HK-2 (cell line): Measurements from ENCODE around the gene ARAP3.
"Not testable (repeated sequence)": the region's sequence is repeated elsewhere in the genome, so short reads cannot be mapped to it uniquely, and the experiment has no call there.

ENCODE experiments used
- DNase-seq: peaks from one replicate; pipeline ENCODE4 v3.0.0-alpha.2; 2018; ENCODE audit not compliant: unreplicated experiment

ARAP3 gene, protein sequence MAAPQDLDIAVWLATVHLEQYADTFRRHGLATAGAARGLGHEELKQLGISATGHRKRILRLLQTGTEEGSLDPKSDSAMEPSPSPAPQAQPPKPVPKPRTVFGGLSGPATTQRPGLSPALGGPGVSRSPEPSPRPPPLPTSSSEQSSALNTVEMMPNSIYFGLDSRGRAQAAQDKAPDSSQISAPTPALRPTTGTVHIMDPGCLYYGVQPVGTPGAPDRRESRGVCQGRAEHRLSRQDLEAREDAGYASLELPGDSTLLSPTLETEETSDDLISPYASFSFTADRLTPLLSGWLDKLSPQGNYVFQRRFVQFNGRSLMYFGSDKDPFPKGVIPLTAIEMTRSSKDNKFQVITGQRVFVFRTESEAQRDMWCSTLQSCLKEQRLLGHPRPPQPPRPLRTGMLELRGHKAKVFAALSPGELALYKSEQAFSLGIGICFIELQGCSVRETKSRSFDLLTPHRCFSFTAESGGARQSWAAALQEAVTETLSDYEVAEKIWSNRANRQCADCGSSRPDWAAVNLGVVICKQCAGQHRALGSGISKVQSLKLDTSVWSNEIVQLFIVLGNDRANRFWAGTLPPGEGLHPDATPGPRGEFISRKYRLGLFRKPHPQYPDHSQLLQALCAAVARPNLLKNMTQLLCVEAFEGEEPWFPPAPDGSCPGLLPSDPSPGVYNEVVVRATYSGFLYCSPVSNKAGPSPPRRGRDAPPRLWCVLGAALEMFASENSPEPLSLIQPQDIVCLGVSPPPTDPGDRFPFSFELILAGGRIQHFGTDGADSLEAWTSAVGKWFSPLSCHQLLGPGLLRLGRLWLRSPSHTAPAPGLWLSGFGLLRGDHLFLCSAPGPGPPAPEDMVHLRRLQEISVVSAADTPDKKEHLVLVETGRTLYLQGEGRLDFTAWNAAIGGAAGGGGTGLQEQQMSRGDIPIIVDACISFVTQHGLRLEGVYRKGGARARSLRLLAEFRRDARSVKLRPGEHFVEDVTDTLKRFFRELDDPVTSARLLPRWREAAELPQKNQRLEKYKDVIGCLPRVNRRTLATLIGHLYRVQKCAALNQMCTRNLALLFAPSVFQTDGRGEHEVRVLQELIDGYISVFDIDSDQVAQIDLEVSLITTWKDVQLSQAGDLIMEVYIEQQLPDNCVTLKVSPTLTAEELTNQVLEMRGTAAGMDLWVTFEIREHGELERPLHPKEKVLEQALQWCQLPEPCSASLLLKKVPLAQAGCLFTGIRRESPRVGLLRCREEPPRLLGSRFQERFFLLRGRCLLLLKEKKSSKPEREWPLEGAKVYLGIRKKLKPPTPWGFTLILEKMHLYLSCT (N-terminal part only)

DNA sequence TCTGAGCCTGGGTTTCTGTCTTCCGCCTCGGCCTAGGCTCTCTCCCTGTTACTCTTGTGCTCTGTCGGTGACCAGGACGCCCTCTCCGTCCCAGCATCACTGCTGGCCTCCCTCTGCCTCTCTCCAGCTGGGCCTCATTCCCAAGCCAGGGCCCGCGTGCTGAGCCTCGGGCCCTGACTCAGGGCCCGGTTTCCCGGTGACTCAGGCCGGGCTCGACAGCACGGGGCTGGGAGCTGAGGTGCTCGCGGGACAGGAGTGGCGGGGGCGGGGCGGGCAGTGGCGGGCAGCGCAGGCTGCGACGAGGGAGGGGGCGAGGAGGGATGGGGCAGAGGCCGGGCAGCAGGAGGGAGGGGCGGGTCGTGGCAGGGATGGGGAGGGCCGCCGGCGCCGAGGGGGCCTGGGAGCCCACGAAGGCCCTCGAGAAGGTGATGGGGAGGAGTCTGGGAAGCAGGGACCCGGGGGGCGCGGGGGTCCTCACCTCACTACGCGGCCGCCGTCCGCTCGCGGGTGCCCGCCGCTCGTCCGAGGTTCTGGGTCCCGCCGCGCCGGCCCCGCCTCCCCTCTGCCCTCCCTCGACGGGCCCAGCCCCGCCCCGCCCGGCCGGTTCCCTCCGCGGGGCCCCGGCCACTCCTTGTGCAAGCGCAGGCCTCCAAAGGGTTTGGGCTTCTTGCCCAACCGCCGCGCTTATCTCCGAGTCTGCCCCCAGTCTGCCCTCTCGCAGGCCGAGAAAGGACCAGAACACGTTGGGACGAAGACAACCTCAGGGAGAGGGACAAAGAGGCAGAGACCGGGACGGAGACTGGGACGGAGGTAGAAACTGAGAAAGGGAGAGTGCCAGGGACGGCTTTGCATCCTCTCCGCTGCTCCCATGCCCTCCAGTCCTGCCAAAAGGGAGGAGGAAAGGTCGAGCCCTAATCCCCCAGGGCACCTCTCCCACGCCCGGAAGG lies at the start of gene ARAP3:
Gene ARAP3, minus strand, starts transcription at position 536 of the 947 bp plus-strand sequence. CDS start 1,744 bp downstream, outside the sequence.
- peak; percentile 84 for DNase-seq

- DNase-seq = no peak
These were observed 47.5 kb upstream of the ARAP3 start for GRCh38 chr5:141729387-141730006.

GRCh38 chr5:141725891-141726290 lies 43.9 kb upstream of the ARAP3 start:
- no peak for DNase-seq

DNA sequence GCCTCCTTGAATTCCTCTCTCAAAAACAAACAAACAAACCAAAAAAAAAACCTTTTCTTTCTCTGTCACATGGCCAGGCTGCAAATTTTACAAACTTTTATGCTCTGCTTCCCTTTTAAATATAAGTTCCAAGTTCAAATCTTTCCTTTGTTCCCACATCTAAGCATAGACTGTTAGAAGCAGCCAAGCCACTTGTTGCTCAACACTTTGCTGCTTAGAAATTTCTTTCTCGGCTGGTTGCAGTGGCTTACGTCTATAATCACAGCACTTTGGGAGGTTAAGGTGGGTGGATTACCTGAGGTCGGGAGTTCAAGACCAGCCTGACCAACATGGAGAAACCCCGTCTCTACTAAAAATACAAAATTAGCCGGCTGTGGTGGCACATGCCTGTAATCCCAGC lies 43.1 kb upstream of the ARAP3 start:
- DNase-seq = not testable (repeated sequence)

DNA sequence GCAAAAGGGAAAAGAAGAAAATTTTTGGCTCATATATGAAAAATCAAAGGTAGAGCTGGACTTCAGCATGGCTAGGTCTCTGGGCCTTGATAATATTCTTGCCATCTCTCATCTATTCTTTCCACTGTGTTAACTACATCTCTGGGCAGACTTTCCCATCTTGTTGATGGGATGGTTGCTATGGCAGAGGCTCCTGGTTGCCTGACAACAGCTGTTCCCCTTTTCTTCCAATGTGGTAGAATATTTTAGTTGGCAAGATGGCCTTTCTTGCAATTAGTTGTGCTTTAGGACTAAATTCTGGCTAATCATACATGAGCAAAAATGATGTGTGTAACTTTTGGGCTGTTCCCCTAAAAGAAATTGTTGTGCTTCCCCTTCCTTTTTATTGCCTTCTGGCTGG lies 40.2 kb upstream of the ARAP3 start:
- no peak for DNase-seq

- no peak for DNase-seq
These were observed 35.0 kb upstream of the ARAP3 start for GRCh38 chr5:141717043-141717442.

GRCh38 chr5:141716468-141716867 lies 34.4 kb upstream of the ARAP3 start:
- no peak for DNase-seq

GRCh38 chr5:141716009-141716408 lies 34.0 kb upstream of the ARAP3 start:
- no peak for DNase-seq

DNA sequence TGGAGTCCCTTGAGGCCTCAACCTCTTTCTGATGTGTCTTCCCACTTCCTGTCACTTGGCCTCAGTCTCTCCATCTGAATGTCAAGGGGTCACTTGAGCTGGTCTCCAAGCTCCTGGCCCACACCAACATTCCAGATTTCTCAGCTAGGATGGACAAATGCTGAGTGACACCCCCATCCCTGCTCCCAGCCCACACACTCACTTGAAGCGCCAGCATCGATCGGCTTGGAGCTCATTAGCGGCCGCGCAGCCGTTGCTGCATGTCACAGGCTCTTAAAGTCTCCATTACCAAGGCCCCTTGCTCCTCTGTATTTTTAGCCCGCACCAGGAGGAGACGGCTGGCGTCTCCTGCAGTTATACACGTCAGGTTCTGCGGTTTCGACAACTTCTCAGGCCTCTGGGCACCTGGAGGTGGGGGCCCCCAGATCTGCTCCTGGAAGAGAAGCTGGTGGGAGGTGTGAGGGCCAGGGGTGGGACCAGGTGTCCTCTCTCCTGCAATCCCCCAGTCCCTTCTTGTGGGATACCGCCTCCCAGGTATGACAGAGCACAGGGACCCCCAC lies 33.4 kb upstream of the ARAP3 start:
- no peak for DNase-seq

DNA sequence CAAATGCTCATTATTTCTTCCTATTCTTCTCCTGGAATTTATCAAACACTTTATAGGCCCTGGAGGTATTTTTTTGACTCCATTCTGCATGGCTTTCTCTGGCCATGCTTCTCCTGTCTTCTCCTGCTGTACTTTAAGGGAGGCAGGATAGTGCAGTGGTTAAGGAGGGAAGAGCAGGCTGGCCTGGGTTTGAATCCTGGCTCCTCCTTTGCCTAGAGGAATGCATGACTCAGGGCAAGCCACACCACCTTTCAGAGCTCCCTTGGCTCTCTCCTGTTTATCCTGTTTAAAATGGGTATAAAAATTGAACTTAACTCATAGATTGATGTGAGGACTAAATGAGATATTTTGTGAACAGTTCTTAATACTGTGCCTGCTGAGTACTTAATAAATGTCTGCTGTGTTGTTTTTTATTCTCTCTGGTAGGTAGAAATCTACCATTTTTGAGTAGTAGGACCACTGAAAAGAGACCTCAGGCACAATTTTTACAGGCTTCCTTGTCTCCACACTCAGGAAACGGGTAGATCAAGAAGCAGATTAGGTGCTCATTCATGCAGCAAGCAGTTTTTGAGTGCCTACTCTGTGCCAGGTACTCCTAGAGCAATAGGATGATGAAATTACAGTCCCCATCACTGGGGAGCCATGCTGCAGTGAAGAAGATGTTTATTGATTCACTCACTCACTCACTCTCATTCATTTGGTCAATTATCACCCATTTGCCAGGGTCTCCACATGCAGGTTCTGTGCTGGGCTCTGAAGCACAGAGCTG lies 32.7 kb upstream of the ARAP3 start:
- DNase-seq = no peak

DNA sequence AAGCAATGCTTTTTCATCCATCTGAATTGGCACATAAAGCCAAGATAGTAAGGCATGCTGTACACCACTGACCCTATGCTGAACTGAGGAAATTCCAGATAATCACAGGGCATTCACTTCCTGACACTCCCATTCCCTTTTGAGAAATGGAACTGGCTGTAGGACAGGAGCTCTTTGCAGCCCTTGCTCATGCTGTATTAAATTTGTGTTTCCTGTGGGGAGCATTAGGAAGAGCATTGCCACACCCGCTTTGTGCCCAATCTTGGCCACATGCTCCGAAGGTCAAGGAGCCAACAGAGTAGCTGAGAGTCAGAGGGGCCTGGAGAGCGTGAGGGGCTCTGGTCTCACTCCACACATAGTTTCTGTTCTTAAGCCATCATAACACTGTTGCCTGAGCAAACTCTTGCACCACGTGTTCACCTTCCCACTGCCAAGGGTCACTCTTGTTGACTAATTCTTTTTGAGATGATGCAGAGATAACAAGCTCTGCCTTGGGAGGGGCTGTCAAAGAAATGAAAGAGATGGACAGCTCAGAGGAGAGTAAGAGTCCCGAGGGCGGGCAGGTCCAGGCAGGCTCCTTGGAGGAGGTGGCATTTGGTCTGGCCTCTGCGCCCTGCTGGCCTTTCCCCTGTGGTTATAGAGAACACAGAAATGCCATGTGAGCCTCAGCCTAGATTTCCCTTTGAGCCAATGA lies 31.7 kb upstream of the ARAP3 start:
- no peak for DNase-seq

GRCh38 chr5:141711687-141712086 lies 29.7 kb upstream of the ARAP3 start:
- DNase-seq = no peak

GRCh38 chr5:141709699-141710267 lies 27.8 kb upstream of the ARAP3 start:
- no peak for DNase-seq

GRCh38 chr5:141708016-141708415 lies 26.0 kb upstream of the ARAP3 start:
- DNase-seq = no peak

GRCh38 chr5:141707510-141707909 lies 25.5 kb upstream of the ARAP3 start:
- no peak for DNase-seq

DNA sequence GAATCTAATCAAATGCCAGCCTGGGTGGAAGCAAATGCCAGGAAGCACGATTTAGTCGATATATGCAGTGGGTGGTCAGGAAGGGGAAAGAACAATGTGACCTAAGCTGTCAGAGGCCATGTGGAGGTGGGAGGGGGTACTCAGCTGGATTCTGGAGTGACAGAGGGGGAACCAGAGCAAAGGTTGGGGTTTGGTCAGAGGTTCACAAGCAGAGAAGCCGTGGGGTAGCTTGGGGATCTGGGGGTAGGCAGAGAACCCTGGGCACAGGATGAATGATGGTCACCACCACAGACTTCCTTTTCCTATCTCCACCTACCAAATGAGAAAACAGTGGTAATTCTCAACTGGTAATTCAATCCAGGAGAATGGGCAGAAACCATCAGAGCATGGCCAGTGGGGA lies 24.1 kb upstream of the ARAP3 start:
- DNase-seq = no peak

DNA sequence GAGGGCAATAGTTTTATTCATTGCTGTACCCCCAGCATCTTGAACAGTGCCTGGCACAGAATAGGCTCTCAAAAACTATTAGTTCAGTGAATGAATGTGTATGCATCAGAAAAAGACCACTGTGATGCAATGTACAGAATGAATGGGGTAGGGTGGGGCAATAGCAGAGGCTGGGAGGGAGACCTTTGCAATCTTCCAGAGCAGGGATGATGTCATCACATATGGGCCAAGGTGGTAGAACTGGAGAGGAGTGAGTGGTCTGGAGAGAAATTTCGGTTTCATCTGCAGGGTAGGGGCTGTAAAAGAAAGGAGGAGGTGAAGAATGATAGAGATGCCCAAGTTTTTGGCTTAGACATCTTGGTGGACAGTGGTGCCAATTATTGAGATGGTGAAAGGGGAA lies 23.4 kb upstream of the ARAP3 start:
- no peak for DNase-seq

GRCh38 chr5:141704782-141705297 lies 22.8 kb upstream of the ARAP3 start:
- DNase-seq = no peak
